RPMI8226 (cell line): ENCODE data around the gene TNRC6B.
"Not testable (repeated sequence)": the region's sequence is repeated elsewhere in the genome, so short reads cannot be mapped to it uniquely, and the experiment has no call there.

Source experiments
- DNase-seq: peaks from one replicate; pipeline ENCODE4 v3.0.0-alpha.2; 2015

Gene TNRC6B

DNA sequence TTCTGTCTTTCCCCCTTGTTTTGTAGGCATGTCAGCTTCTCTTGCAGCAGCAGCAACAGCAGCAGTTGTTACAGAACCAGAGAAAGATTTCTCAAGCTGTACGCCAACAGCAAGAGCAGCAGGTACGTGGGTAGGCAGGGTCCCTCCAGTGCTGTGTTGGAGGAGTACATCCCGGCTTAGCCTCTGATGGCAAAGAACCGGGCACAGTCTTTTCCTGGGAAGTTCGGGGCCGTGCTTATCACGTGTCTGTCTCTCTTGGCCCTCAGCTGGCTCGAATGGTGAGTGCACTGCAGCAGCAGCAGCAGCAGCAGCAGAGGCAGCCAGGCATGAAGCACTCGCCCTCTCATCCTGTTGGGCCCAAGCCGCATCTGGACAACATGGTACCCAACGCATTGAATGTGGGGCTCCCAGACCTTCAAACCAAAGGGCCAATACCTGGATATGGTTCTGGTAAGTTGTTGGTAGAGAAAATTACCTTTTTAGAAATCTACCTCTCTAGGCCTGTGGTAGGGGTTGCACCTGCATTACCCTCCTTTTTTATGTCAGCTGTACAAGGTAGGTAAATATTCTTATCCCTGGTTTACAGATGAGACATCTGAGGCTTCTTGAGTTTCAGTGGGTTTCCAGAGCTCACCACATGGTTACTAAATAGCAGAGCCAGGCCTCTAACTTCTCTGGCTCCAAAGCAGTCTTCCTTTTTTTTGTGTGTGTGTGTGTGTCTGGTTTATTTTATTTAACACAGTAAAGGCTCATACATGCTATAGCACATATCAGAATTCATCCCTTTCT is 123.4 kb downstream of the TNRC6B start:
- DNase-seq = no peak

- DNase-seq = no peak
These were observed 124.4 kb downstream of the TNRC6B start for GRCh38 chr22:40302149-40302548.

- no peak for DNase-seq
These were observed 127.9 kb downstream of the TNRC6B start for GRCh38 chr22:40305625-40306024.

- DNase-seq = no peak
These were observed 131.4 kb downstream of the TNRC6B start for GRCh38 chr22:40308999-40309573.

GRCh38 chr22:40309631-40310030 is 131.9 kb downstream of the TNRC6B start:
- DNase-seq = no peak

DNA sequence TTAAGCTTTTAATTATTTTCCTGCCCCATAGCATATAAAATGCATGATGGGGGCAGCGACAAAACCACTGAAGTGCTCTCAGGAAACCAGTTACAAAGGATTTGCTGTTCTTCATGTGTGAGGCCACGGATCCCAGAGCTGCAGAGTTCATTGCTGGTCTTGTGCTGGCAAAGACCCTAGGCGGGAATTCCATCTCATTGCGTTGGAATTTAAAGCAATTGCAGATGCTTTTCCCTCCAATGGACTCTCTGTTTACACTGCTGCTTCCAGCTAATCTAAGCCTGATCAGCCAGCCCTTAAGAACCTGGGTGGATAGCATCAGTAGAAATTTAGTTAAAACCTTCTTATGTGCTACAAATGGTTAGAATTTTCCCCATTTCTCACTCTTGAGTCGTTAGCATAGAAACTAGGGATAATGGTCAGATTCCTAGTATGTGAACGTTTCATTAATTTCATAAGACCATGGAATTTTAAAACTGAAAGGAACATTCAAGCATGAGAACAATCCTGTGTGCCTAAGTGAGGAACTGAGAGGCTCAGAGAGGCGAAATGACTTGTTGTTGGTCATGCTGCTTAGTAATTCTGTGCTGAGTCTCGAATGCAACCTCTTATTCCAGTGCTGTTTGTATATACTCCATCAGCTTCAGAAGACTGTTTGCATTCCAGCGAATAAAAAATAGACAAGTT is 132.5 kb downstream of the TNRC6B start:
- no peak for DNase-seq

DNA sequence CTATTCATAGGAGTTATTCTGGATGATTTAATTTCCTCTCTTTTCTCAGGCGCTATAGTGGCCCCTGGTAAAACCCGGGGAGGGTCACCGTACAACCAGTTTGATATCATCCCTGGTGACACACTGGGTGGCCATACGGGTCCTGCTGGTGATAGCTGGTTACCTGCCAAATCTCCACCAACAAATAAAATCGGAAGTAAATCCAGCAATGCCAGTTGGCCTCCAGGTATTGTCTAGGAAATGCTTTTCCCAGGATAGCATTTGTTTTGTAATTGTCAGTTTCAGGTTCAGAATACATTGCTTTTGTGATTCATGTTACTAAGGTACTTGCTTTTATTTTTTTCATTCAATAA is 133.0 kb downstream of the TNRC6B start:
- DNase-seq = no peak

- DNase-seq = not testable (repeated sequence)
These were observed 133.9 kb downstream of the TNRC6B start for GRCh38 chr22:40311646-40312045.

GRCh38 chr22:40312050-40312449 is 134.3 kb downstream of the TNRC6B start:
- DNase-seq = no peak

DNA sequence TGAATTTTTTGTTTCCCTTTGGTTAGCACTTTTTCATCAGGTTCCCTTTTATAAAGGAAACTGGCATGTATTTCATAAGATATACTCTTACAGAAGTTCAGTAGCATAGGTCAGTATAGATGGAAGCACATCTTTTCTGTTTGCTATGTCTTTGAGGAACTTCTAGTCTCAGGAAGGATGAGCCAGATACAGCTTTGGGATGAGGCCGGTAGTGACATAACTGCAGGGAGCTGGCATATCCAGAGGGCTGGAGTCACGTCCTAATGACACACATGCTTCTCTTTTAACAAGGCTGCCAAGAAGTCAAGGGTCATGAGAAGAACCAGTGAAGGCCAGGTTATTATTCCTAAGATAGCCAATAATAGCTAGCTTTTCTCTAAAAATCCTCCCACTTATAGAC is 135.3 kb downstream of the TNRC6B start:
- no peak for DNase-seq

DNA sequence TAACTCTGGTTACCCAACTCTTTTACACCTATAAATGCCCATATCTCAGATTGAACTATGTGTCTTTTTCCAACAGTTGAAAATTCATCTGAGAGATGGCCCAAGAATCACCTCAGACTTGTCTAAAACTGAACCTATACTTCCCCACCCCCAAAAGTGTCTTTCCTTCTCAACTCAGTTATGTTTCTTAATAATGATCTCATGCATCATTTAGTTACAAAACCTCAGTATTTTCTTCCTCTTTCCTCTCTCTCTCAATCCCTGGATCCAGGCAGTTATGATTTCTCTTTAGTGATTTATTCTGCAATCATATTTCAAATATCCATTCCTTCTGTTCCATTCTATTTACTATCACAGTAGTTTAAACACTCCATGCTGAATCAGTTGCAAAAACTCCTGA is 136.3 kb downstream of the TNRC6B start:
- DNase-seq = no peak

- DNase-seq = no peak
These were observed 143.0 kb downstream of the TNRC6B start for GRCh38 chr22:40320687-40321086.

- no peak for DNase-seq
These were observed 144.3 kb downstream of the TNRC6B start for GRCh38 chr22:40322021-40322420.

- DNase-seq = no peak
These were observed 145.2 kb downstream of the TNRC6B start for GRCh38 chr22:40322818-40323447.

DNA sequence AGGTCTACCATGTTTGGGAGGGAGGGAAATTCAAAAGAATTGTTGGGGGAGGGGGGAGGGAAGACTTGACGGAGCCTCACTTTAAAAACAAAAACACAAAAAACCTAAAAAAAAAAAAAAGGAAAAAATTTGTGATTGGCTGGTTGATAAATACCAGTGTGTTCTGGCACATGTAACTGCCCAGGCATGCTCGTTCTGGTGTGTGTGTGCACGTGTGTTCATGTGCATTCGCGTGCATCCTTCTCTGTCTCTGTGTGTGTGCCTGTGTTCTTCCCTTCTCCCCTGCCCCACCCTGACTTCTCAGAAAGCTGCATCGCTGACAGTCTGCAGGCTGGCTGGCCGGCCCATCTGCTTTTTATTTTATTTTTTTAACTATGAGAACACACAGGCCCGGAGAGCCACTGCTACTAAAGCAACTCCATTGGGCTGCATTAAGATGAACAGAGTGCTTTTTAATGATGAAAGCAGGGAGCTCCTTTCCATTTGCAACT is 146.0 kb downstream of the TNRC6B start:
- no peak for DNase-seq

GRCh38 chr22:40324468-40325305 is 147.0 kb downstream of the TNRC6B start:
- DNase-seq = no peak

DNA sequence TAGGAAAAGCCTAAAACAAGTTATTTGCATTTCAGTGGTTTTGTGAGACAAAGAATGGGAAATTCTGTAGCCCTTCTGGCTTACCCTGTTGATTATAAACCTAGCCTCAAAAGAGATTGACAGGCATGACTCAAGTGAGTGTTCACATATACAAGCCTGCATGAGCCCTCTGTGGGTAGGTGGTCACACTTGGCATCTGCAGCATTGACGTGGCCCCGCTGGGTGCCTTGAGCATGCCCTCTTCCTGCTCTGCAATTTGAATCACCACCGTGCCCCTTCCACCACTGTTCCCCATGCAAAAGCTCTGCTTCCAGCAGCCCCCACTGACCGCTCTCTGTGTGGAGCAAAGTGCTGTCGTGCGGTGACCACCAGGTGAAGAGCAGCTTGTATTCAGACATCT is 147.6 kb downstream of the TNRC6B start:
- DNase-seq = no peak

GRCh38 chr22:40326905-40327735 is 149.4 kb downstream of the TNRC6B start:
- DNase-seq = no peak

GRCh38 chr22:40328546-40329456 is 151.1 kb downstream of the TNRC6B start:
- no peak for DNase-seq

GRCh38 chr22:40329466-40329865 is 151.7 kb downstream of the TNRC6B start:
- DNase-seq = no peak

DNA sequence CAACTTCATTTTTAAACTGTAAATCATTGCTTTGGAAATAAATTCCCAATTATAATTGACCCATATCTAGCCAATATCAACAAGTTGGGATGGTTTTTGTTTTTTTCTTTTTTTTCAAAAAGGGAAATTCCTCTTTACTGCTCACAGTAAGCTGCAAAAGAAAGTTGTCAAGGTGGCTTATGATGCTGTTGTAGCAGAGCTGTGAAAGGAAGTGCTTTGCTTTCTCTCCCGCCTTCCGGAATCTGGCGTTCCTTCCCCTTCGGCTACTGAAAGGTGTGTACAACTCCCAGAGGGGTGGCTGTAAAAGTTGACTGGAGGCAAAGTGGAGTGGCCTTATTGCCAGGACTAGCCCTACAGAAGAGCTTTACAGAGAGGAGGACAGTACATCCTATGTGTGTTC is 152.4 kb downstream of the TNRC6B start:
- no peak for DNase-seq
